Dedifferentiated amniotic fluid mesenchymal stem cell (primary cell): ENCODE data around the gene ATG4D.

Experiments
- DNase-seq: peaks from one replicate; pipeline ENCODE4 v3.0.0-alpha.2; 2016; ENCODE audit errors: extremely low spot score

The ATG4D gene

GRCh38 chr19:10543420-10544241 is at the start of gene ATG4D:
Gene ATG4D, plus strand, starts transcription at chr19:10543904. Its CDS starts 187 bp downstream, at chr19:10544091.
- peak; percentile 52 for DNase-seq

- no peak for DNase-seq
These were observed 46.3 kb upstream of the ATG4D start for GRCh38 chr19:10497371-10497770.

GRCh38 chr19:10499550-10500246 is 44.0 kb upstream of the ATG4D start:
- no peak for DNase-seq

- DNase-seq: no peak
These were observed 43.5 kb upstream of the ATG4D start for GRCh38 chr19:10500247-10500592.

- DNase-seq: no peak
These were observed 41.7 kb upstream of the ATG4D start for GRCh38 chr19:10501971-10502523.

- DNase-seq: peak; percentile 66
These were observed 41.1 kb upstream of the ATG4D start for GRCh38 chr19:10502524-10503001.

- no peak for DNase-seq
These were observed 40.5 kb upstream of the ATG4D start, which contains the start of gene KEAP1 for GRCh38 chr19:10503002-10503789. Gene KEAP1, minus strand, starts transcription at chr19:10503356. Its CDS starts 3,323 bp downstream, at chr19:10500033.

GRCh38 chr19:10505583-10506229 is 38.0 kb upstream of the ATG4D start:
- no peak for DNase-seq

- DNase-seq: no peak
These were observed 35.7 kb upstream of the ATG4D start for GRCh38 chr19:10508036-10508435.

GRCh38 chr19:10508707-10509106 is 35.0 kb upstream of the ATG4D start:
- DNase-seq: no peak

GRCh38 chr19:10510301-10510802 is 33.4 kb upstream of the ATG4D start:
- DNase-seq: no peak

GRCh38 chr19:10513223-10513622 is 30.5 kb upstream of the ATG4D start:
- DNase-seq: no peak

GRCh38 chr19:10514211-10515145 is 29.2 kb upstream of the ATG4D start:
- DNase-seq: no peak

GRCh38 chr19:10516064-10516385 is 27.7 kb upstream of the ATG4D start:
- DNase-seq: no peak

- DNase-seq: no peak
These were observed 26.9 kb upstream of the ATG4D start for GRCh38 chr19:10516671-10517286.

GRCh38 chr19:10517361-10517759 is 26.3 kb upstream of the ATG4D start, which contains the start of gene S1PR5:
Gene S1PR5, minus strand, starts transcription at chr19:10517447. Its CDS starts 2,436 bp downstream, at chr19:10515011.
- no peak for DNase-seq

GRCh38 chr19:10517760-10518443 is 25.8 kb upstream of the ATG4D start:
- no peak for DNase-seq

- no peak for DNase-seq
These were observed 25.0 kb upstream of the ATG4D start for GRCh38 chr19:10518444-10519361.
